GM11168 (cell line): ENCODE results near the gene LARP1B.
"Not testable (repeated sequence)": the region's sequence is repeated elsewhere in the genome, so short reads cannot be mapped to it uniquely, and the experiment has no call there.

Source experiments
- in situ Hi-C: fragments of 300-500 bp; cut with MboI; formaldehyde crosslinking; loops from one replicate; pipeline ENCODE4 v1.12.0; 2022; ENCODE audit warnings: low sequenced_read_pairs; ENCODE audit not compliant: unreplicated experiment

LARP1B gene

DNA sequence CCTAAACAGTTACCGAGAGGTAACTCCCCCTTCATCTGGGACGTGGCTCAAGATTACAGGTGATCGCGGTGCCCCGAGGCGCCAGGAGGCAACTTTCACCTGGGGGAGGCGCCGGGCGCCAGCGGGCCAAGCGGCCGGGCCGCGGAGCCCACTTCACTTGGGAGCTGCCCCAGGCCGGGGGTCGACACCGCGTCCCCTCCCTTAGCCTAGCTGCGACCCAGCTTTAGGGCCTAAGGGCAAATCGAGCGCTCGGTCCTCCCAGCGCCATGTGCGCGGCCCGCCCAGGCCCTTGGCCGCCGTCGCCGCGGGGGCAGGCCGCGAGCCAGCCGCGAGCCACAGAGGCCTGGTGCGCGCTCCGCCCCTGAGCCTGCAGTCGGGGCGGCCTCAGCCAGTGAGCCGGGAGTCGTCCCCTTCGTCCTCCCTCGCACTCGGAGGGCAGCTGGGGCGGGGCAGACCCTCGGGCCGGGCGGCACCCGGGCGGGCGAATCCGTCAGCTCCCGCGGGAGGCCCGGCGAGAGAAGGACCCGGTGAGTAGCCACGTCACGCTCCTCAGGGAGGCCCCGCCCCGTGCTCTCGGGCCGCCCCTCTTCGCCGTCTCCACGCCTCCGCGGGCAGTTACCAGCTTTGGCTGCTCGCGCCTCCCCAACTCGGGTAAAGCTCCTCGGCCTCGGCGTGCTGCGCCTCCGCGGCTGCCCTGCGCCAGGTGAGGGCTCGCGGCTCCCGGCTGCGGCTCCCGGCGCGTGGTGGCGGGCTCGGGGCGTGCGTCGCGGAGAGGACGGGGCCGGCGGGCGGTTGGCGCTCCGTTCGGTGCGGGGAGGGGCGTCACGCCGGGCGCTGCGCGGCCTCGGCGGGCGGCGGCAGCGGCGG lies at the start of gene LARP1B:
Gene LARP1B (plus strand): TSS at position 614 of the 867 bp plus-strand sequence. CDS start 13,640 bp downstream, outside the sequence.
- in situ Hi-C loops = no loop called here

DNA sequence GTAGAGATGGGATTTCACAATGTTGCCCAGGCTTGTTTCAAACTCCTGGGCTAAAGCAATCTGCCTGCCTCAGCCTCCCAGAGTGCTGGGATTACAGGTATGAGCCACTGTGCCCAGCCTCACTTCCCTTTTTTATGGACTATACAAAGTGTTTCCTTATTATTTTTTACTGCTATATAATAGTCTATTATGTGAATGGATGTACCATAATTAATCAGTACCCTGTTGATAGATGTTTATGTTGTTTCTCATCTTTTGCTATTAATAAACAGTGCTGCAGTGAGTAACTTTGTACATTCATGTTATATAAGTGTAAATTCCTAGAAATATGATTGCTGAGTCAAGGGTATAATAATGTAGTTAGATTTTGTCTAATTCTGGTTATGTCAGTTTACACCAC lies 35.8 kb upstream of the LARP1B start:
- in situ Hi-C loops = no loop called here

GRCh38 chr4:128029907-128030306 lies 31.2 kb upstream of the LARP1B start:
- in situ Hi-C loops = no loop called here

DNA sequence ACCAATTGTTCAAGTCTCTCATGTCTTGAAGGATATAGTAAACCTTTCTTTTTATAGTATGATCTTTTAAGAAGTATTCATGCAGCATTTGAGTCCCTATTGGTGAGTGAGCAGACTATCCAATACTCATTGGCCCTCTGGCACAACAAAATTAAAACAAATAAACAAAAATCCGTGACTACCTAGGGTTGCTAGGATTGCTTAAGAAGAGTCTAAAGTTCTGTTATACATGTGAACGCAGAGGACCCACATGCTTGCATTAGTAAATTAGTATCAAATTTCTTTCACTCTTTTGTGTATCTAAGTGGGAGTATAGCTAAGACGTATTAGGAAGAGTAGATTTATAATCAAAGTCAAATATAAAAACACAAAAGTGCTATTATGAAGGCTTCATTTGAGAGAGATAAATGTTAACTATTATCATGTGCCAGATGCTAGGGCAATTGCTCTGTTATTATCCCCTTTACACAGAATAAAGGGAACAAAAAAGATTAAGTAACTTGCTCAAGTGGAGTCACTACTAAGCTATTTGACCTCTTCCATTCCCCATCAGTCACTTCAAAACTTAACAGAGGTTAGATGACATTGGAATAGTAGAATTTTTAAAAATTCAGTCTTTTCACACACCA lies 29.2 kb upstream of the LARP1B start:
- in situ Hi-C loops = no loop called here

DNA sequence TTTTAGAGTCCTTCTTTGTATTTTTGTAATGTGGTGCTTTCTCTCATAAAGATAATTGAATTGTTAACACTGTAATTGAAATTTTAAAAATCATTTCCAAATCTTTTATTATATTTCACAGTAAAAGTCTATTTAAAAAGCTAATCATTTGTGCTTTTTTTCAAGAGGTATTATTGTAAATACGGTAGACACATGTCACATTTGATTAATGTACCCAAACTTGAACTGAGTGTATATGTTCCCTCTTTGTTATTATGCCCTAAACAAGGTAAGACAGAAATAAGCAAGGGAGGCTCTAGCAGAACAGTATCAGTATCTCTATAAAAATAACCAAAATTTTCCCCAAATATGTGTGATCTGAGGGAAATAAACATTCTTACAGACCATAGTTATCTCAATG lies 21.5 kb upstream of the LARP1B start:
- in situ Hi-C loops = no loop called here

- in situ Hi-C loops = not testable (repeated sequence)
Measured at GRCh38 chr4:128047019-128047418, 14.1 kb upstream of the LARP1B start.

GRCh38 chr4:128047514-128047913 lies 13.6 kb upstream of the LARP1B start:
- in situ Hi-C loops = not testable (repeated sequence)

DNA sequence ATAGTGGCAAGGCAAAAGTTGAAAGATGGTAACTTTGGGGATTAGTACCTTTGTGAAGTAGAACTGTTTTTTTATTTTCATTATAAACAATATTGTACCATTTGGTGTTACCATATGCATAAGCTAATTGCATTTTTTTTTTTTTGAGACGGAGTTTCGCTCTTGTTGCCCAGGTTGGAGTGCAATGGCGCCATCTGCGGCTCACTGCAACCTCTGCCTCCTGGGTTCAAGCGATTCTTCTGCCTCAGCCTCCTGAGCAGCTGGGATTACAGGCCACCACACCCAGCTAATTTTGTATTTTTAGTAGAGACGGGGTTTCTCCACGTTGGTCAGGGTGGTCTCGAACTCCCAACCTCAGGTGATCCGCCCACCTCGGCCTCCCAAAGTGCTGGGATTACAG lies 9.9 kb upstream of the LARP1B start:
- in situ Hi-C loops = not testable (repeated sequence)

DNA sequence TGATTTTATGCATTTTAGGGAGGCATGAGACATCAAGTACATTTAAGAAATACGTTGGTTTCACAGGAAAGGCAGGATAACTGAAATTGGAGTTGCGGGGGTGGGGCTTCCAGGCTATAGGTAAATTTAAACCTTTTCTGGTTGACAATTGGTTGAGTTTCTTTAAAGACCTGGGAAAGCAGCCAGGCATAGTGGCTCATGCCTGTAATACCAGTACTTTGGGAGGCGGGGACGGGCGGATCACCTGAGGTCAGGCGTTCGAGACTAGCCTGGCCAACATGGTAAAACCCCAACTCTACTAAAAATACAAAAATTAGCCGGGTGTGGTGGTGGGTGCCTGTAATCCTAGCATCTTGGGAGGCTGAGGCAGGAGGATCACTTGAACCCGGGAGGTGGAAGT lies 6.2 kb upstream of the LARP1B start:
- in situ Hi-C loops = not testable (repeated sequence)

- in situ Hi-C loops = not testable (repeated sequence)
Measured at GRCh38 chr4:128055441-128056206, 5.5 kb upstream of the LARP1B start.

- in situ Hi-C loops = no loop called here
Measured at GRCh38 chr4:128056396-128056795, 4.7 kb upstream of the LARP1B start.

- in situ Hi-C loops = no loop called here
Measured at GRCh38 chr4:128060121-128060698, 902 bp upstream of the LARP1B start.

DNA sequence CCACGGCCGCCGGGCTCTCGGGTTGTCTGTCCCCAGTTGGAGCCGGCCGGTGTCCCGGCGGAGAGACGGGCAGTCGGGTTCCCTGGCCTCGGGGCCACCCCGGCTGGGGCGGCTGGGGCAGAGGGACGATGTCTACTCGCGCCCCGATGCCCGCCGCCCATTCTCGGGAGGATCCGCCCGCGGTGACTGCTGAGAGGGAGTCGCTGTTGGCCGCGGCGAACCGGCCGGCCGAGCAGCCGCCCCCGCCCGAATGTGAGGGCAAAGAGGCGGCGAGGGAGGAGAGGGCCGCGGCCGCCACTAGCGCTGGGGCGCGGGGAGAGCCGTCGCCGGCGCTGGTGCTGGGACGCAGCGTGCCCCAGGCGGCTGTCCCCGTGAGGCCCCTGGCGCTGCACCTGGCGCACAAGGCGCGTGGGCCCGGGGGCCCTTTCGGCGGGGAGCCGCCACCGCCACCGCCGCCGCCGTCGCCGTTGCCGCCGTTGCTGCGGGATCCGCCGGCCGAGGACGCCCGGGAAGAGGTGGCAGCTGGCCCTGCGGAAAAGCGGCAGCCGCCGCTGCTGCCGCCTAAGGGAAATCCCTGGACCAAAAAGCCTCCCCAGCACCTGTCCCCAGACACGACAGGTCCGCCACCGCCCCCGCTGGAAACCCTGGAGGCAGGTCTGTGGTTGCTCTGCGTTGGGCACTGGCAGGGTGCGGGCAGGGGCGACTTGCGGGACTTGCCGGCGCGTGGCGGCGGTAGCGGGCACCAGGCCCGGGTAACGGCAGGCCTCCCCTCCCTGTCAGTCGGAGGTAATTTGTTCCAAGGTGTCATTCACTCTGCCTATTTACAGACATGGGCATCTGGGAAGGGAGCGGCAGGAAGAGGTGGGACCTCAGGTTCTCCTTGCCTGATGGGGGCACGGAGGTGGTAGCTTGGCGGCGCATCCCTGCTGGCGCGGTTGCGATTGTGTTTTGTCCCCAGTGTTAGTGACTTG lies 739 bp downstream of the LARP1B start:
- in situ Hi-C loops = no loop called here

GRCh38 chr4:128066453-128066820 lies 5.3 kb downstream of the LARP1B start:
- in situ Hi-C loops = not testable (repeated sequence)

- in situ Hi-C loops = no loop called here
Measured at GRCh38 chr4:128068918-128069317, 7.8 kb downstream of the LARP1B start.

DNA sequence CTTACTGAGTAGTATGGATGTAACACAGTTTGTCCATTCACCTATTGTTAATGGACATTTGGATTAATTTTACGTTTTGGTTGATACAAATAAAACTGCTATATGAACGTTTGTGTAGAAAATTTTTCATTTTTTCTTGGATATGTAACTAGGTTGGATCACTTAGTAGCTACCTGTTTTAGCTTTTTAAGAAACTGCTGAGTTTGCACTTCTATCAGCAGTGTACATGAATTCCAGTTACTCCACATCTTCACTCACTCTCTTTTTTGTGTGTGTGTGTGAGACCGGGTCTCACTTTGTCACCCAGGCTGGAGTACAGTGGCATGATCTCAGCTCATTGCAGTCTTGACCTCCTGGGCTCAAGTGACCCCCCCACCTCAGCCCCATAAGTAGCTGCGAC lies 15.4 kb downstream of the LARP1B start:
- in situ Hi-C loops = no loop called here

GRCh38 chr4:128095293-128095692 lies 34.2 kb downstream of the LARP1B start:
- in situ Hi-C loops = not testable (repeated sequence)

DNA sequence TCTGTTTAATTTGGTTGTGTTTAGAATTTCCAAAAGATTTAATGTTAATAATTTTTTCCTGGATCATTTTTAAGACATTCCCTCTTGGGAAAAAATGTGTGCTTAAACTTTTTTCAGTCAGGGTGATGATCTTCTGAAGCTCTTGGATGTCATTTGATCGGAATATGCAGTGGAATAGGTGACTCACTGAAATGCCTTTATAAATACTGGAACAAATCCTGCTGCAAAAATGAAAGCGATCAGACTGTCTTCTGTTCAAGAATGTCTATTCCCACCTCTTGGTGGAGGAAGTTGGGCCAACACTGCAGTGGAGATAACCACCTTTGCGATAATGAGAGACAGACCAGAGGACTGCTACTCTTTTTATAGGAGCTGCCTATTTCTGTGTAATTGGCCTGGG lies 46.7 kb downstream of the LARP1B start:
- in situ Hi-C loops = no loop called here

GRCh38 chr4:128123036-128123435 lies 61.9 kb downstream of the LARP1B start:
- in situ Hi-C loops = no loop called here
